GM12874 (cell line): ENCODE measurements around the gene CAVIN4.

Source experiments
- TF ChIP-seq, protein P1 (sequence below): IDR thresholded peaks from 2 replicates; pipeline ENCODE4 v1.5.1; 2011; ENCODE audit warnings: low read depth, mild to moderate bottlenecking, control low read depth, low read length, moderate library complexity; ENCODE audit not compliant: insufficient read depth

Gene CAVIN4, protein sequence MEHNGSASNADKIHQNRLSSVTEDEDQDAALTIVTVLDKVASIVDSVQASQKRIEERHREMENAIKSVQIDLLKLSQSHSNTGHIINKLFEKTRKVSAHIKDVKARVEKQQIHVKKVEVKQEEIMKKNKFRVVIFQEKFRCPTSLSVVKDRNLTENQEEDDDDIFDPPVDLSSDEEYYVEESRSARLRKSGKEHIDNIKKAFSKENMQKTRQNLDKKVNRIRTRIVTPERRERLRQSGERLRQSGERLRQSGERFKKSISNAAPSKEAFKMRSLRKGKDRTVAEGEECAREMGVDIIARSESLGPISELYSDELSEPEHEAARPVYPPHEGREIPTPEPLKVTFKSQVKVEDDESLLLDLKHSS

DNA sequence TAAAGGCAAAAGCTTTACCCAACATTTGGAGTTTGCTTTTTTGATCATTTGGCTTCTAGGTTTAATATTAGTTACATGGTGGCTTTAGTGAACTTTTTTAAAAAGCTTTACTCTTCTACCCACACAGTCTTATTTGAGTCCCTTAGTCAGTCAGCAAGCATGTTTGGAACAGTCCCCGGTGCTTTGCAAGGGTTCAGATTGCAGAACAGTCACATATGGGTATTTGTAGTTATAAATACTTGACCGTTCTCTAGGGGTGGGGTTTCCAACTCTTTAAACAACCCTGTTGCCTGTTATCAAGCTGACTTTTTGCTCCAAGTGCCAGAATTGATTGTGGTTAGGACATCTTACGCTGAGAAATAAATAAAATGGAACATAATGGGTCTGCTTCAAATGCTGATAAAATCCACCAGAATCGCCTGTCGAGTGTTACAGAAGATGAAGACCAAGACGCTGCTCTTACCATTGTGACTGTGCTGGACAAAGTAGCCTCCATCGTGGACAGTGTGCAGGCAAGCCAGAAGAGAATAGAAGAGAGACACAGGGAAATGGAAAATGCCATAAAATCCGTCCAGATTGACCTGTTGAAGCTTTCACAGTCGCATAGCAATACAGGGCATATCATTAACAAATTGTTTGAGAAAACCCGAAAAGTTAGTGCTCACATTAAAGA, at the start of gene CAVIN4:
Gene CAVIN4 (plus strand): TSS at position 304 of the 673 bp plus-strand sequence. CDS start 65 bp downstream, at position 369.
- TF ChIP-seq, protein P1, sequence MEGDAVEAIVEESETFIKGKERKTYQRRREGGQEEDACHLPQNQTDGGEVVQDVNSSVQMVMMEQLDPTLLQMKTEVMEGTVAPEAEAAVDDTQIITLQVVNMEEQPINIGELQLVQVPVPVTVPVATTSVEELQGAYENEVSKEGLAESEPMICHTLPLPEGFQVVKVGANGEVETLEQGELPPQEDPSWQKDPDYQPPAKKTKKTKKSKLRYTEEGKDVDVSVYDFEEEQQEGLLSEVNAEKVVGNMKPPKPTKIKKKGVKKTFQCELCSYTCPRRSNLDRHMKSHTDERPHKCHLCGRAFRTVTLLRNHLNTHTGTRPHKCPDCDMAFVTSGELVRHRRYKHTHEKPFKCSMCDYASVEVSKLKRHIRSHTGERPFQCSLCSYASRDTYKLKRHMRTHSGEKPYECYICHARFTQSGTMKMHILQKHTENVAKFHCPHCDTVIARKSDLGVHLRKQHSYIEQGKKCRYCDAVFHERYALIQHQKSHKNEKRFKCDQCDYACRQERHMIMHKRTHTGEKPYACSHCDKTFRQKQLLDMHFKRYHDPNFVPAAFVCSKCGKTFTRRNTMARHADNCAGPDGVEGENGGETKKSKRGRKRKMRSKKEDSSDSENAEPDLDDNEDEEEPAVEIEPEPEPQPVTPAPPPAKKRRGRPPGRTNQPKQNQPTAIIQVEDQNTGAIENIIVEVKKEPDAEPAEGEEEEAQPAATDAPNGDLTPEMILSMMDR, result no peak

DNA sequence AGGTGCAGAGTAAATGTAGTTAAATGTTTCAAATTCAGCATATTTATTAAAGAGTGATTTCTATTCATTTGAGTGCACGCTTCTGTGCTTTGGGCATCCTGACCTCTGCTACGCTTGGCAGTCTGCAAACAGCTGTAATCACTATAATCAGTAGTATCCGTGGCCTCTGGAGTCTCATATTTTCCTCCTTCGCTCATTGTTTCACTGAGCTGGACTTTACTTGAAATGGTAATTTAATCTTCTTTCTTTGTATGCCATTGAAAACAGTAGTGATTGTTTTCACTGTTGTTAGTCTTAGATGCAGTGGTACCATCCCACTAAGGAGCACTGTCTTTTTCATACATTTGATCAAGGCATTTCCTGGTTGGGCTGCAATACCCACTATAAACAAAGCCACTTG, 43.5 kb upstream of the CAVIN4 start:
- TF ChIP-seq, protein P1, result no peak

DNA sequence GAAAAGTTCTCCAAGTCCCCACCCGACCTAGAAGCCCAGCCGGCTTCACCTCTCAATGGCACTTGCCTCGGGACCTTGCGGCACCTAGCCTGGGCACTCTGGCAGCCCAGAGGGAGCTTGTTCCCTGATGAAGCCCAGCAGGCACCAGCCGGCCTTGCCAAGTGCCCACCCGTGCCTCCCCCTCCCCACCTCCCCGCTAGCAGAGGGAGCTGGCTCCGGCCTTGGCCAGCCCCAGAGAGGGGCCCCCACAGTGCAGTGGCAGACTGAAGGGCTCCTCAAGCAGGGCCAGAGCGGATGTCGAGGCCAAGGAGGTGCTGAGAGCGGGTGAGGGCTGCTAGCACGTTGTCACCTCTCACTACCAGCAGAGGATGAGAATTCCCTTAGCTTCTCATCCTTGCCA, 37.6 kb upstream of the CAVIN4 start:
- TF ChIP-seq, protein P1, result no peak

DNA sequence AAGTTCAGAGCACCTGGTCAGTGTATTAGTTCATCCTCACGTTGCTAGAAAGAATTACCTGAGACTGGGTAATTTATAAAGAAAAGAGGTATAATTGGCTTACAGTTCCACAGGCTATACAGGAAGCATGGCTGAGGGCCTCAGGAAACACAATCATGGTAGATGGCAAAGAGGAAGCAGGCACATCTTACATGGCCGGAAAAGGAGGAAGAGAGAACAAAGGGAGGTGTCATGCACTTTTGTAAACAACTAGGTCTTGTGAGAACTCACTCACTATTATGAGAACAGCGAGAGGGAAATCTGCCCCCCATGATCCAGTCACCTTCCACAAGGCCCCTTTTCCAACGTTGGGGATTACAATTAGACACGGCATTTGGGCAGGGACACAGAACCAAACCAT, 28.8 kb upstream of the CAVIN4 start:
- TF ChIP-seq, protein P1, result no peak

DNA sequence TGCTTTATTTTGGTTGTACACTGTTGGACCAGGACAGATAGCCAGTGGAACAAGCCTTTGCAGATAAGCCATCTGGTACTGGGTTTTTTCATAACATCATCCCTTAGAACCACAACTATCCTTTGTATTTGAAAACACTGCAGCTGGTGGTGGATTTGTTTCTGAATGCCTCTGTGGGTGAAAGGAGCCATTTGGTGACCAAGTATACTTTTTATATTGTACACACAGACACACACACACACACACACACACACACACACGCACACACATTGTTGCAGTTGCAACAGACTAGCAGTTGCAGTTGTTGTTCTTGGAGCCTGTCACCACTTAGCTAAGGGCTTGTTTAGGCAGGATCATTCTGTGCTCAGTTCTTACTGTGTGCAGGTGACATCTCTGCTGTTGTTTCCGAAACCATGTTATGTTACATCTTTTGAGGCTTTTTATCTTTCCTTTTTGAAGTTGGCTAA, 22.9 kb upstream of the CAVIN4 start:
- TF ChIP-seq, protein P1, result no peak

DNA sequence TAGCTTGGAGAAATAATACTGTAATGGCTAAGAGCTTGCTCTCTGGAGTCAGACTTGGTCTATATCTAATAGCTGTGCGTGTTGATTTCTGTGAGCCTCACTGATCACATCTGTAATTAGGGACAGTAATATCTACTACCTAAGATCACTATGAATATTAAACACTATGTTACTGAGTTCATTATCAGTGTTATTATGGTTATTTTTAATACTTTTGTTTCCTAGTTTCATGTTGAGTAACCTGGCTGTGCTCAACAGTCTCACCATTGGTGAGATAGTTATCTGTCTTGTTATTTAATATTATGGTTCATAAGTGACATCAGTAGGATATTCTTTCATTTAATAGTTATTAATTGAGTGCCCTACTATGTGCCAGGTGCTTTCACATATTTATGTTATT, 22.4 kb upstream of the CAVIN4 start:
- TF ChIP-seq, protein P1, result no peak

DNA sequence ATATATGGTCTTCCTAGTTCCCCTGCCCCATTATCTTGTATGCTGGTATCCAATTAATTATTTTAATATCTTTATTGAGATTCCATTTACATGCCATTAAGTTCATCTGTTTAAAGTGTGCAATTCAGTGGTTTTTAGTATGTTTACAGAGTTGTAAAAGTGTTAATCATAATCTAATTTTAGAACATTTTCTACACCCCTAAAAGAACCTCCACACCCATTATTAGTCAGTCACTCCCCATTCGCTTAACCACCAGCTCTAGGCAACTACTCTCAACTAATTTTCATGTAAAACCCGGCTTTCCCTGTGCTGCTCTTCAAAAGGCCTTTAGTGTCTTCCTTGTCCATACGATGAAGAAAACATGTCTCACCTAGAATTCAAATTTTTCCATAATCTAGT, 20.8 kb upstream of the CAVIN4 start:
- TF ChIP-seq, protein P1, result no peak
